NOMO-1 treated with dmso at 0.1 percent for 144 hours (cell line): ENCODE data around the gene ORC3.
"Not testable (repeated sequence)": the region's sequence is repeated elsewhere in the genome, so short reads cannot be mapped to it uniquely, and the experiment has no call there.

Experiments
- DNase-seq: peaks from one replicate; lab custom pipeline; 2025; ENCODE audit not compliant: unreplicated experiment; lab: John Stamatoyannopoulos, UW

Gene ORC3

DNA sequence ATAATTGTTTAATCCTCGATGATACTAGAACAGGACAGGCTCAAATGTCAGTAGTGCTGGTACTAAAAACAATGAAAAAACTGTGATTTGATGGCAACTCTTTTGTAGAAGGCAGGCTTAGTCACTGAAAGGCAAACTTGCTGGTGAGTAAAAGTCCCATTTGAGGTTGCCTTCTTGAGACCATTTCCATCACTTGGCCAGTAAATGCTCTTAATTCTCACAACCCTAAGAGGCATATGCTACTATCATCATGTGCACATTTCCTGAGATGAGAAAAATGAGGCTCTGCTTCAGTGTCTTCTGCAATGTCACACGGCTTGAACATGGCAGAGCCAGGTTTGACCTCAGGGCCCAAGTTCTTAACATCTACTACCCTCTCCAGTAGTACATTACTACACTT lies 102.2 kb downstream of the ORC3 start:
- no peak for DNase-seq

DNA sequence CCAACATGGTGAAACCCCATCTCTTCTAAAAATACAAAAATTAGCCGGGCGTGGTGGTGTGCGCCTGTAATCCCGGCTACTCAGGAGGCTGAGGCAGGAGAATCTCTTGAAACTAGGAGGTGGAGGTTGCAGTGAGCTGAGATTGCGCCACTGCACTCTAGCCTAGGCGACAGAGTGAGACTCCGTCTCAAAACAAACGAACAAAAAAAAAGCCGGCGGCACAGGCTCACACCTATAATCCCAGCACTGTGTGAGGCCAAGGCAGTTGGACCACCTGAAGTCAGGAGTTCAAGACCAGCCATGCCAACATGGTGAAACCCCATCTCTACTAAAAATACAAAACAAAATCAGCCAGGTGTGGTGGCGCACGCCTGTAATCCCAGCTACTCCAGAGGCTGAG lies 106.9 kb downstream of the ORC3 start:
- DNase-seq: not testable (repeated sequence)

DNA sequence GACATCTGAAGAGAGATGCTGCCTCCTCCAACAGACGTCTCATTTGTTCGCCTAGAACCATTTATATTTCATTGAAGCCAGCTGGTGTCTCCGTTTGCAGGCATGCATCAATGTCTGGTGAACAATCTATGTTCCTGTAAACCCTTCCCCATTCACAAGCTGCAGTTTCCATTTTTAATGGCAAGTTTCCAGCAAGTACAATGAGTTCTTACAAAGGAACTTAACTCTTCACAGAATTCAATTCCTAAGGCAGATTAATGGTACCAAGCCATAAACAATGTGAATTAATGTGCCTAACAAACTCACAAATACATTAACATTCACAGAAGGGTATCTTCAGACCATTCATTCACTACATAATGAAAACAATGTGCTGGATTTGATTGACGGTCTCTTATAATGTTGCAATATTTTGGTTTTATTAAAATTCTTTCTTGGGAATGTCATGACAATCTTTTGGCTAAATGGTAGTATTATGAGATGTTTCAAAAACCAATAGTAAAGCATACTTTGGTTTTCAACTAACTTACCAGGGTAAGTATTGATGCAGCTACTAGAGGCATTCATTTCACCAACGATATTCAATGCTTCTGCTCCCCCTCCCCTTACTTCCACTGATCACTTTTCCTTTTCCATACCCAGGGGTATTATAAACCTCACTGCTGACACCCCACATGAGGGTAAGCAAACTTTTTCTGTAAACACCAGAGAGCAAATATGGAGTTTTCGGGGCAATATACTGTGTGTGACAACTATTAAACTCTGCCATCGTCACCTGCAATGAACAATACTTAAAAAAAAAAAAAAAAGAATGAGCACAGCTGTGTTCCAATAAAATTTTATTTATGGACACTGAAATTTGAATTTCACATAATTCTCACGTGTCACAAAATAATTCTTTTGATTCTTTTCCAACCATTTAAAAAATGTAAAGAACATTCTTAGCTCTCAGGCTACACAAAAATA lies 107.9 kb downstream of the ORC3 start:
- DNase-seq: no peak

DNA sequence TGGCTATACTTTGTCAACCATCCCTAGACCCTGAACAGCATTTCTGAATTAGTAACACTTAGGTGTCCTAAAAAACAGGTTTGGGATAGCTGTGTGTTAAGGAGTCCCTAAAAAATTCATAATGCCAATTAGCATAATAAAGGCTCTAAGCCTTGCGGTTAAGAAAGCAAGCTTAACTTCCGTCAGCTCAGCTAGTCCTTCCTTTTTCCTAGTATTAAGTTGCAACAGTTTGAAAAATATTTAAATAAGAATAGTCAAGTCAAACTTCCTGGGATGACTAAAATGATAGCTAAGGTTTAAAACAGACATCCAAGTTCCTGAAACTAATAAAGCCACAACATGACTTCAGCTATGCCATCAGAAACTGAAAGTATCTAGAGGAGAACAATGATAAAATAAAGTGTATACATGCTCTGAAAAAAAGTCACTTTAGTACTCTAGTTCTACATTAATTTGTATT lies 108.6 kb downstream of the ORC3 start:
- peak; percentile 36 for DNase-seq

DNA sequence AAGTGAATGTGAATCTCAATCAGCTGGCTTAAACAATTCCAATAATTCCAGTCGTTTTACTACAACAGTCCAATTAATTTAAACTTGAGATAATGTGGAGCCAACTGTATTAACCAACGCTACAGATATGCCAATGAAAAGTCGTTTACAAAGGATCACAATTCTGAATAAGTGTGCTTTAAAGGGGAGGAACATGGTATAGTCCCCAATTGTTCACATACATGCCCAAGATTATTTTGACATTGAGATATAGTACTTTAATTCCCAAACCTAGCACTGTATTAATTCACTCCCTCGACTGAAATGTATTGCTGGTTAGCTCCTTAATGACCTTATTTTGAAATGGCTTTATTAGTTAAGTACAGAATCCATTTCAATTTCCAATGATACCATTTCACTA lies 109.6 kb downstream of the ORC3 start:
- no peak for DNase-seq

DNA sequence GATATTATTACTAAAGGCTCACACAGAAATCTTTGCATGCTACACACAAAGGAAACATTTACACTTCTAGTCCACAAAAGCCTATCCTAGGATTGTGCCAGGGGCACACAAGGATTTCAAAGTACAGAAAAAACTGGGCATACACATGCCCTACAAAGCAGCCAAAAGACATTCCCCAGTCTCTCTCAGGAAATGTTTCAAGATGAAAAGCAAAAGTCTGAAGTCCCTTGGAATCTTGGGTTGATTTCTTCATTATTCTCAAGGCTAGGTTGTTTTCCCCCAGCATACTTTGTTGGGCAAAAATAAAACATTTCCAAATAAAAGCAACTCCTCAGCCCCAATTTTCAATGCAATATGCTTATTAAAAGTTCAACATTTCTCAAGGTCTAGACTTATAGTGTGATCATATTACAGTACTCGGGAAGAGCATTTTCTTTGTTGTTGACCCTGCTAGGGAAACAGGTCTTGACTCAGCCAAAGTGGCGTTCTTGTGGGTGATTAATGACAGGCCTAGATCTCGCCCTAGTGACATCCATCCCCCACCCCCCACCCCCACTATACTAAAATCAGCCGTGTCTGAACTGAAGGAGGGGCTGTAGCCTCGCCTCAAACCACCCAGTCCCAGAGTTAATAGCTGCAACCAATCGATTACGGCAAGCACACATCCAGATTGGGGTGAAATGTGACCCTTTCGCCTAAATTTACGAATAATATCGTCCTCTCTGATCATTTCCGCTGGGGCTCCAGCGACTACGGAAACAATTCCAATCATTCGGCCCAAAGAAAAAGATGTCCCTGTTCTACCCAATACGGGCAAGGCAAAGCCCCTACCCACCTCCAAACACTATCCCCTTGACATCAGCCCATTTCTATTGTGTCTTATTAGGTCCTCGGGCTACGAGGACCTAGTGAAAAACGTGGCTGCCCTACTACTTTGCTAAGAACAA lies 110.7 kb downstream of the ORC3 start:
- DNase-seq: peak; percentile 46

DNA sequence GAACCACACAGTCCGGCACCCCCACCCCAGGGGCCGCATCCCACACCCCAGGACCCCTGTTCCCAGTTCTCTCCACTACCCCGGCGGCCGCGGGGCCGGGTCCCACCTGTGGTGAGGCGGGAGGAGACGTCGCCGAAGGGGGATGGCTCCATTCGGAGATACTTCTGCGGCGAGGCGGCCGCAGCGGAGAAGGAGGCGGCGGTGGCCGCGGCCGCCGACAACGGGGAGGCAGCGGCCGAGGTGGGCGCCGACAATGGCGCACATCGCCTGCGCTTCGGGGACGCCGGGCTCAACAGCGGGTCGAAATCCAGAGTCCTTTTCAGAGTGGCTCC lies 111.4 kb downstream of the ORC3 start:
- DNase-seq: no peak

DNA sequence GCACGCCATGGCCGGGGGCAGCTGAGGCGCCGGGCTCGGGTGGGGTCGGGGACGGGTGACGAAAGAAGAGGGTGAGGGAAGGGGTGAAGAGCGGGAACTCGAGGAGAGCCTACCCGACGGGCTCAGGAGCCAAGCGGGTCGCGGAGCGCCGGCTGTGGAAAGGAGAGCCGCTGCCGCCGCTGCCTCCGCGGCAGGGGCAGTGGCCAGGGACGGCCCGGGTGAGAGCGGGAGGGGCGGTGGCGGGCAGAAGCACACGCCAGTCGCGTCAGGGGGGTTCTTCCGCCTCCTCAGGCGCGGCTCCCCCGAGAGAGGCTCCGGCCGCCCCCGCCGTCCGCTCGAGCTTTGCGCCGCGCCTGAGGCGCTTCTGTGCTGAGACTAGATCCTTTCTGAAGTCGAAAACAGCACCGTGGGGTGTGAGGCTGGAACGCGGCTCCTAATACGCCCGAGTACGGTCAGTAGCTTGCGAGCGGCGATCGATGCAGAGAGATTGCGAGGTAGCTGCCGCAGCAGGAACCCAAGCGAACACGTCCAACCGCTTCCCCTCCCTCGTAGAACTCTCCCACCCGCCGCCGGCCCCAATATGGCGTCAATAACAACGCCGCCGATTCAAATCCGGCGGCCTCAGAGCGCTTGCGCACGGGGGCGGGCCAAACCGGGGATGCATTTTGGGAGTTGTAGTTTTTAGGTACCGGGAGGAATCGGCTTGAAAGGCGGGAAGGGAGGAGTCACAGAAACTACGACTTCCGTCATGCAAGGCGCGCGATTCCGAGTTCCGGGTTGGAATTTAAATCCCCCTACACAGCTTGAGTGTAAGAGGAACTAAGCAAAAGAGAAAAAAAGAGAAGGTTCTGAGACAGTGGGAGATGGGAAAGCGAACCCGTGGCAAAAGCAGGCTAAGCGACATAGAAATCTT lies 112.0 kb downstream of the ORC3 start, which contains the start of gene AKIRIN2:
Gene AKIRIN2, minus strand, starts transcription at position 558 of the 913 bp plus-strand sequence. Its CDS starts 549 bp downstream, at position 9.
- DNase-seq: peak; percentile 98

DNA sequence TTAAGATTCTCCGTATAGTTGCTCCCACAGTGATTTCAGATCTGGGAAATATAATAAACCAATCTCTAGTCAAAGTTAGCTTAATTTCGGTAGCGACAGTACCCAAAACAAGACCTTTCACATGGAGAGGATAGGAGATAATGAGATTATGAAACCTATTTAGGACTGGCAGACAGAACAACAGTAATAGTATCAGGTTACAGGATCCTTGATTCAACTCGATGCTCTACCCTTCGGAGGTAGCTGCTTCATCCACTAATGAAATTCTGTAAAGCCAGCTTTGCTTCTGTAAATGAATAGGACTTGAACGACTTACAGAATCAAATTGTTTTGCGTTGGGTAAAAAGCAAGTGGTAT lies 112.6 kb downstream of the ORC3 start:
- DNase-seq: peak; percentile 75

DNA sequence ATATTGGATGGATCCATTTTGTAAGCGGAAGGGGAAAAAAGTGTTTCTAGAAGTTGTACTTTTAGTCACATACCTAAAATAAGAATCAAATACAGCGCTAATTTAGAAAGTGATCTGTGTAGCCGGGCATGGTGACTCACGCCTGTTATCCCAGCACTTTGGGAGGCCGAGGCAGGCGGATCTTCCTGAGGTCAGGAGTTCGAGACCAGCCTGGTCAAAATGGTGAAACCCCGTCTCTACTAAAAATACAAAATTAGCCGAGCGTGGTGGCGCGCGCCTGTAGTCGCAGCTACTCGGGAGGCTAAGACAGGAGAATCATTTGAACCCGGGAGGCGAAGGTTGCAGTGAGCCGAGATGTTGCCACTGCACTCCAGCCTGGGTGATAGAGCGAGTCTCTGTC lies 113.1 kb downstream of the ORC3 start:
- not testable (repeated sequence) for DNase-seq

DNA sequence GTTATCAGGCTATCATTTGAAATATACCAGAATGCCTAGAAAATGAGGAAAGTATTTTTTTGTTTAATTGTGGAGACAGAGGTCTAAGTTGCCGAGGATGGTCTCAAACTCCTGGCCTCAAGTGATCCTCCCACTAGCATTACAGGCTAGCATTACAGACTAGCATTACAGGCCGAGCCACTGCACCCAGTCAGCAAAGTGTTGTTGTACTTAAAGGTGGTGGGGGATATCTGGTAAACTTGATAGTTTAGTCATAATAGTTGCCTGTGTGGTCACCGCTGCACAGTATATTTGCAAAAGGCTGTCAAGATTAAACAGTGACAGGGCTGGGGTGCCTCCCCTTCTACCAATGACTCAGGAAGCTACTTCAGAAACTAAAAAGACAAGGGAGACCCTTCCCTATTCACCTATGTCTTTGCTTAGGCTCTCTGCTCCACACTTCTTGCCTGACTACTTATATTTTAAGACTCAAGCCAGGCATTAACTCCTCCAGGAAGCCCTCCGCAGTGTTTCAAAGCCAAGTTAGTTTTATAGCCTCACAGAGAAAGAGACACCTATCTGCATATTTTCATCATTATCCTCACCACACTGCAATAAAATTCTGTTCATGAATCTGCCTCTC lies 115.2 kb downstream of the ORC3 start:
- DNase-seq: no peak

DNA sequence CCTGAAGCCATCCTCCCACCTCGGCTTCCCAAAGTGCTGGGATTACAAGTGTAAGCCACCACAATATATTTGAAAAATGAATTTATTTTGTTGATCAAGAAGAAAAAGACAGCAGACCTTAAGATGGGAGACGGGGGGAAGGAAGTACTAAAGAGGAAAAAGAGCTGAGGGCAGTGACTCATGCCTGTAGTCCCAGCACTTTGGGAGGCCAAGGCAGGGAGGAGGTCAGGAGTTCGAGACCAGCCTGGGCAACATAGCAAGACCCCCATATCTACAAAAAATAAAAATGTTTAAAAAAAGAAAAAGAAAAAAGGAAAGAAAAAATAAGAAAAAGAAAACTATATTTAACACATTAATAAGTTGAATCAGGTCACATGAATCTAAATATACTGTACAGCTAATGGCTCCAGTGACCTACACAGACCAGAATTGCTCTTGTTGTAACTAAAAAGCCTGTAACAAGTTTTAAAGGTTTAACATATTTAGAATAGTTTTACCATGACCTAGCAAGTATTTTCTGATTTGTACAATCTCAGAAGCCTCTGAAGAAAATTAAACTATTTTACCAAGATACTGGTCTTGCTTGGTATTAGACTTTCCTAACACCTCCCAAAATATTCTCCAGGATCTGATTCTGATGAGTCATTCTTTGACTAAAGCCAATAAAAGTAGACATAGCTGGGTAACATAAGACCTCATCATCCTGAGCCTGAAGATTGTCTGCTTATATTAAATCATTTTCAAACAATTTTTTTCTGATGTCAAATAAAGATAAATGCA lies 116.4 kb downstream of the ORC3 start:
- DNase-seq: no peak

DNA sequence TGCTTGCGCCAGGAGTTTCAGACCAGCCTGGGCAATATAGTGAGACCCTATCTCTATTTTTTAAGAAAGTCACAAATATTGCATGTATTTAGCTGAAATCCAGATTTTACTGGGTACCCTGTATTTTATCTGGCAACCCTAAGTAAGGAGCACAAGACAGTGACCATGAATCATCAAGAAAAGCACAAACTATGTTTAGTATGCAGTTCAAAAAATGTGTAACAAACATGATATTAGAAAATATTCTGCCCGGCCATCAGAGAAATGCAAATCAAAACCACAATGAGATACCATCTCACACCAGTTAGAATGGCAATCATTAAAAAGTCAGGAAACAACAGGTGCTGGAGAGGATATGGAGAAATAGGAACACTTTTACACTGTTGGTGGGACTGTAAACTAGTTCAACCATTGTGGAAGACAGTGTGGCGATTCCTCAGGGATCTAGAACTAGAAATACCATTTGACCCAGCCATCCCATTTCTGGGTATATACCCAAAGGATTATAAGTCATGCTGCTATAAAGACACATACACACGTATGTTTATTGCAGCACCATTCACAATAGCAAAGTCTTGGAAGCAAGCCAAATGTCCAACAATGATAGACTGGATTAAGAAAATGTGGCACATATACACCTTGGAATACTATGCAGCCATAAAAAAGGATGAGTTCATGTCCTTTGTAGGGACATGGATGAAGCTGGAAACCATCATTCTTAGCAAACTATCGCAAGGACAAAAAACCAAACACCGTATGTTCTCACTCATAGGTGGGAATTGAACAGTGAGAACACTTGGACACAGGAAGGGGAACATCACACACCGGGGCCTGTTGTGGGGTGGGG lies 118.9 kb downstream of the ORC3 start:
- not testable (repeated sequence) for DNase-seq

DNA sequence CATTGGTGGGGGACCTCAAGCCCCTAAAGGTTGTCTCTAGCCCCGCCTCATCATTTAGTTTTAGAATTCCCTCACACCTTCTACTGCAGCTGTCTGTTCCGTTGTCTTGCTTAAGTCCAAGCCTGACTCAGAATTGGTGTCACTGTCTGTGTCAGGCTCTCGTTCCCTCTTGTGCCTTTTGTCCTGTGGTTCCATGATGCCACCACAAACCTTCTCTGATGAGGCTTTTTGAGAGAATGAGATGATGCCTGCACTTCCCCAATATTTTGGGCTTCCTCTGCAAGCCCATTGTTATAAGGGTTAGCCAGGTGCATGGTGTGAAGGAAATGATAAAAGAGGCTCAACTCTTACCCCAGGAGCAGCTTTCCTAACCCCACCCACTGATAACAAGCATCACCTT lies 120.2 kb downstream of the ORC3 start:
- no peak for DNase-seq

DNA sequence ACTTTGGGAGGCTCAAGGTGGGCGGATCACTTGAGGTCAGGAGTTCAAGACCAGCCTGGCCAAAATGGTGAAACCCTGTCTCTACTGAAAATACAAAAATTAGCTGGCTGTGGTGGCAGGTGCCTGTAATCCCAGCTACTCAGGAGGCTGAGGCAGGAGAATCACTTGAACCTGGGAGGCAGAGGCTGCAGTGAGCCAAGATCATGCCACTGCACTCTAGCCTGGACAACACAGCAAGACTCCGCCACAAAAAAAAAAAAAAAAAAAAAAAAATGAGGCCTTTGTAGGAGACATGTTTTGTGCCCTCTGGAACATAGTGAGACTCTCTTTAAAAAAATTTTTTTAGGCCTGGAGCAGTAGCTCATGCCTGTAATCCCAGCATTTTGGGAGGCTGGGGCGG lies 122.8 kb downstream of the ORC3 start:
- DNase-seq: not testable (repeated sequence)

DNA sequence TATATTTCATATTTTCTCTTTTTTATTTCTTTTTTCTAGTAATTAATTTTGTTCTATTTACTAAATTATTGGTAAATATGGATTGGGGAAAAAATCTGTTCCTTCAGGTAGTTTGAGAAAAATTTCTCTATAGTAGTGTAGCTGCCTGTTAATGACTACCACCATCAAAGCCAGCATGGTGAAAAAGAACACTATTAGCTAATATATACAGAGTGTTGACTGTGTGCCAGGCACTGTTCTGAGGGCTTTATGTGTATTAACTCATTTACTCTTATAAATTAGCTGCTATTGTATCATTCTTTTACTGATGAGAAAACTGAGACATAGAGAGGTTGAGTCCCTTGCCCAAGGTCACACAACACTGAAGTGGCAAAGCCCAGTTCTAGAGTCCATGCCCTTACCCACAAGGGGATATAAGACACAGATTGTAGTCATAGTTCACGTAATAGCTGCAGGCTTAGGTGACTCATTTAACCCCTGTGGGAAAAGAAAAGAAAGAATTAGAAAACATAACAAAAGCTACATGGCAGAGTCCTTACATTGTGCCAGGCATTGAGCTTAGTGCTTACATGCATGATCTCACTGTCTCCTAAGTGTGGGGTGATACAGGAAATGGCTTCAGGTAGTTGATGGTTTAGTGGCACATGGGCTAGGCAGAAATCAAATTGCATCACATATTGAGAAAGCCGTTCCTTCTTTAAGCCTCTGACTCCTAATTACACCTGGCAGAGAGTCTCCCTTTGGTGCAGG lies 124.3 kb downstream of the ORC3 start:
- no peak for DNase-seq
